Fibroblast of skin of left quadriceps (primary cell): ENCODE data around the gene CD83.
A peak's percentile ranks its signal among the peaks of the same experiment; 100 is the strongest.

Experiments
- DNase-seq, 2 experiments: peaks; one replicate each; pipeline ENCODE4 v3.0.0-alpha.2; 2013; ENCODE audit warnings: low read depth in 2 of 2

Gene CD83

DNA sequence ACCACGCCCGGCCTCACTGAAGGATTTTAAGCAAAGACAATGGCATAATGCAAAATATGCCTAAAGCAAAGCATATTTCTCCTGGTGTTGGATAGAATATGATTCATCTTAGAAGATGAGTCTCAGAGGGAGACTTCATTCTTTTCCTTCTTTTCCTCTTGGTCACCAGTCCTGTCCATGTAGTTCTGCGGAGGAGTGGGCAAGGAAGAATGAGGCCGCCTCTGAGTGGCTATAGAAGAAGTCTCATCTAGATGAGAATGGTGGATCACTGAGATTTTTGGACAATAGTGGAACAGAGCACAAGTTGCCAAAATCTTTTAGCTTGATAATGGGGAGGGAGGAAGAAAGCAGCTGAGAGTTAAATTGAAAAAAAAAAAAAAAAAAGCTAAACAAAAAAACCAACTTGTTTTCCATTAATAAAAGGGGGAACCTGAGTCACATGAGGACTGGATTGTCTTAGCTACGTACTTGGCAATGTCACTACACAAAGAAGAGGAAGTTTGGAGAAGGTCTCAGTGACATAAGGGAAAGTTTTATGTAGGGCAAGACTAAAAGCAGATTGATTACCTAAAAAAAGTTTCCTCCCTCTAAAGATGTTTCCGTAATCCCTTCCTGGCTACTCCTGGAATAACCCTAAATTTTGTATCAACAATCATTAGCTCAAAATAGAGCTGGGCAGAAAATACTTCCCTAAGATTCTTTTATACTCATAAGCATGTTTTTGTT is 6.0 kb downstream of the CD83 start:
- DNase-seq = no peak

DNA sequence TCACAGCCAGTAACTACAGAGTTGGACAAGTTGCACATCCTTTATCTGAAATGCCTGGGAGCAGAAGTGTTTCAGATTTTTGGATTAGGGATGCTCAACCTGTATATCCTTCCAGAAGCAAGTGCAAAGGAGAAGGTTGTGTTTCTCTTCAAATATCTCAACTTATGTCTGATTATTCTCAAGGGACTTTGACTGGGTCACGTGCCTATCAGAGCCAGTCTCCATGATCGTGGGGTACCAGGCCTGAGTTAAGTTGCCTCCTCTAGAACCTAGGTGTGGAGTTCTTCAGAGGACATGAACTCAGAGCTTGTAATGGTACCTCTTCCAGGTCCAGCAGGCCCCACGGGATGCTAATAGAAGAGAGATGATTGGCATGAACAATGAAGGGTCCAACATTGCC is 7.8 kb downstream of the CD83 start:
- DNase-seq = no peak

DNA sequence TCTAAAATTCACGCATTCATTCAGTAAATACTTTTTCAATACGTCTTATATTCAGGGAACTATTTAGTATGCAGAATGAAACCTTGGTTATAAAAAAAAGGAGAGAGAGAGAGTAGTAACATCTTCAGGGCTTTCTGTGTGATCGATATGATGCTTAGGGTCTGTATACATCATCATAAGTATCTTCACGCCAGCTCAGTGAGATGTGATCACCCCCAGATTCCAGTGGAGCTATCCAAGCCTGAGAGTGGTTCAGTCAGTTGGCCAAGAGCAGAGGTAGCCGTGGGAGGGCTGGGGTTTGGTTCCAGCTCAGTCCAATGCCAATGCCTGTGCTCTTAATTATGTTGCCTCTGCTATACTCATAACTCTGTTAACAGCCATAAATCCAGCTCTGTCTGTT is 8.6 kb downstream of the CD83 start:
- DNase-seq = no peak

DNA sequence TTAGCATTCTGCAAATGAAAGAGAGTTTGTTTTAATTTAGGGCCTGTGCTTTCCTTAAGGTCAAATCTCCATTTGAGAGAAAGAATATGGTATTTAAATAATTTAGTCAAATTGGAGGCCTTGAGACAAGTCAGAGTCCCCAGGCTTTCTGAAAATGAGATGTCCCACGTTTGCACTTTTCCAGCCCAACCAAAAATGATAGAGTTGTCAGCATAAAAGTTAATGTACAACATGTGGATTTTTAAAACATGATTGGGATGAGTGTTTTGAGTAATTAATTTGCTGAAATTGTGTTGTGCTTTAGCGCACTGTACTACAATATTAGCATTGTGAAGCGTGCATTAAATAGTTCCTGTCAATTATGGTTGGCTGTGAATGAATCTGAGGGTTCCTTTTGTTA is 10.0 kb downstream of the CD83 start:
- DNase-seq = no peak

DNA sequence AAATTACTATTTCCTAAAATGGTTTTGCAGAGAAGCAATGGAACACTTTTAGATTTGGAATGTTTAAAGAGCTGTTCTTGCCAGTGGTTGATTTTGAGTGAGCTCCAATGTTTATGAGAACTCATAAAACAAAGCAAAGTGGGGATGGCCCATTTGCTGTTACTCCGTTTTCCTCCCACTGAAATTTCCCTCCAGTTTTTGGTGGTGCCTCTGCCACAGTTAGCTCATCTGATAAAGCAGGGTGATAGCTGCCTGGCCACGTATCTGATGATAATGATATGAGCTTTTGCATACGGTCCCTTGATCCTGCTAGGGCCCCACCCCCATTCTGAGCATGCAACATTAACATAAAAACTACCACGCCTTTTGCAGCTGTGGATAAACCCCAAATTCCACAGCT is 10.4 kb downstream of the CD83 start:
- DNase-seq = no peak

DNA sequence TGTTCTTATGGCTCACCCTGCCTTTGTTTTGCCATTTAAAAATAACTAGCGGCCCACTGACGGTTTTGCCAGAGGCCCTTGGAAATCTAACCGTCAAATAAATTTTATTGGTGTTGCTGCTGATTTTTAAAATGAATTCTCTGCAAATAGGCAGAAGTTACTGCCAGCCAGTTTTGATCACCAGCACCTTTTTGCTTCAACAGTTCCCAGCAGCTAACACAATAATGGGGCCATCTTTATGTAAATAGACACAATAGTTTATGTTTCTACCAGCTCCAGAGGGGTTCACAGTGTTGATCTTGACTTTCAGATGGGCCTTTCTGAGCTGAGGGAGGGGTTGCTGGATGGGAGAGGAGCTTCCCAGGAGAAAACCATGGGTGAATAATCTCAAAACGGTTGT is 11.2 kb downstream of the CD83 start:
- no peak for DNase-seq

DNA sequence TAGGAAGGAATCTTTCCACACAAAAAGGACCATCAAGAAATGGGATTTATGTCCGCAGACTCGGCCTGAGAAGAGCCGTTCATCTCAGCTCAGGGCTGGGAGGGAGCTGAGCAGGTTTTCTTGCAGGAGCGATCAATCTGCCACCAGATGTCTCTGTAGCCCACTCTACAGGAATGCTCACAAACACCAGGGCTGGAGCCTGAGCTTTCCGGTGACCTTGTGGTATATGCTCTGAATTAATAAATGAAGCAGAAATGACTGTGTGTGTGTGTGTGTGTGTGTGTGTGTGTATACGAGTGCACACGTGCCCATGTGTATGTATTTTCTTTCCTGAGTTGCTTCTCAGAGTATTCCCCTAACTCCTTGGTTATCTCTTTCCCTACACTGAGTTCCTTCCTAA is 12.0 kb downstream of the CD83 start:
- DNase-seq = peak; percentile 49 to 51

DNA sequence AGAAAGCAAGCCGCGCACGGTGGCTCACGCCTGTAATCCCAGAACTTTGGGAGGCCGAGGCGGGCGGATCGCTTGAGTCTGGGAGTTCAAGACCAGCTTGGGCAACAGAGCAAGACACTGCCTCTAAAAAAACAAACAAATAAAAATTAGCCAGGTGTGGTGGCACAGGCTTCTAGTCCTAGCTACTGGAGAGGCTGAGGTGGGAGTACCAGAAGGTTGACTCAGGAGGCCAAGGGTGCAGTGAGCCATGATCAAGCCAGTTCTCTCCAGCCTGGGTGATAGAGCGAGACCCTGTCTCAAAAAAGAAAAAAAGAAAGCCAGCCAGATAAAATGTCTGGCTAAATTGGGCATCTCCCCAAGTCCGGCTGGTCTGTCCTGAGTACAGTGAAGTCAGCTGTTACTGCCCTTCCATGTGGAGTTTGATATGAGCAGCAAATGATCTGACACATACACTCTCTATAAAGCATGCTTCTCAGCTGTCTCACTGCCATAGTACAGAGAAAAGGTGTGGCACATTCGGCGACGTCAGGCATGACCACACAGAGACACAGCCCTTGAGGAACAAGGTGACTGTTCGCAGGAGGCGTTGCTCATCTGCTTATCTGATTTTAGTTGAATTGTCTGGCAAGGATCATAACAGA is 13.0 kb downstream of the CD83 start:
- DNase-seq = no peak

DNA sequence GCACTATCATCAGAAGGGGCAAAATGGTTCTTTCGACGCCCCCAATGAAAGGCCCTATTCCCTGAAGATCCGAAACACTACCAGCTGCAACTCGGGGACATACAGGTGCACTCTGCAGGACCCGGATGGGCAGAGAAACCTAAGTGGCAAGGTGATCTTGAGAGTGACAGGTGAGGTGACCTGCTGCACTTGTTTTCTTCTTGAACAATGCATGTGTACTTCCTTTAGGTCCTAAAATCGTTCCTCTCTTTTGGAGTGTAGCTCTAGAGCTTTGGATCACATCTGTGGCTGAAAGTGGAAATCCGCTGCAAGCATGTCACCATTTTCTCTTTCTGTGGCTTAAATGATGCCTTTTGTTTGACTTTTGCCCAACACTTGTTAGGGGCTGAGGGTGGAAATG is 14.0 kb downstream of the CD83 start:
- no peak for DNase-seq

DNA sequence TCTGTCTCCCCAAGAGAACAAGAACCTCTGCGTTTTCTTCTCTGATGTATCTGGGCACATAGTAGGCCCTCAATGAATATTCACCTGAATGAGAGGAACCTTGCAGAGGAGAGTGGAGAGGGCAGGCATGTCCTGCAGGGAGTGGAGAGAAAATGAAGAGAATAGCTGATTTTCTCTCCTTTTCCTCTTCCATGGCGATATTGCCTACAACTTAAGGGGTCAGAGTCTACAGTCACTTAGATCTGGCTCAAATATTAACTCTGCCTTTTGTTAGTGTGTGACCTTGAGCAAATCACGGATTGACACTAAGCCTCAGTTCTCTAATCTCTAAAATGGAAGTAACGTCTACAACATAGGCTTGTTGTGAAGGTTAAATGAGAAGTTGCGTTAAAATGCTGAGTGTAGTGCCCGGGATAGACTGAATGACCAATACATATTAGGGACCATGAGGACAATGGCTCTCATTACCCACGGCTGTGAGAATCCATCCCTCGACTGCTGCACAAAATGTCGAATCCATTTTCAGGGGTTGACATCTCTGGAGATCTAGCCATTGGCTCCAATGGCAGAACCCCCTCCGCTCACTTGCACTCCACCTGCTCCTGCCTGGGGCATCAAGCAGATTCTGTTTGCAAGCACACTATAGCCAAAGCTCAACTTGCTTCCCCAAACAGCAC is 14.8 kb downstream of the CD83 start:
- no peak for DNase-seq

DNA sequence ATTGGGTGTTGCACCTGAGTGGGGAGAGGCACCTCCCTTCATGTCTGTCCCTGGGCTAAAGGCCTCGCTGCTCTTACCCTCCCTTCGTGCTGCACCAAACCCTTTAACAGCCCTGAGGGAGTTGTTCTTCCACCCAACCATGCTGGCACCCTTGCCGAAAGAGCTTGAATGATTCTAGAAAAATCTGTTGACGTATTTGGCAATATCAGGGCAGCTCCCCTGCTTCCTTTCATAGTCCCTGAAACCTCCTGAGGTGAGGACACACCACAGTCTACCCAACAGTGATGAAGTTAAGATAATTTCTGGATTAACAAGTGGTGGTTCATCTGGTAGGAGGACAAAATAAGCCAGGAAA is 15.3 kb downstream of the CD83 start:
- DNase-seq = no peak

DNA sequence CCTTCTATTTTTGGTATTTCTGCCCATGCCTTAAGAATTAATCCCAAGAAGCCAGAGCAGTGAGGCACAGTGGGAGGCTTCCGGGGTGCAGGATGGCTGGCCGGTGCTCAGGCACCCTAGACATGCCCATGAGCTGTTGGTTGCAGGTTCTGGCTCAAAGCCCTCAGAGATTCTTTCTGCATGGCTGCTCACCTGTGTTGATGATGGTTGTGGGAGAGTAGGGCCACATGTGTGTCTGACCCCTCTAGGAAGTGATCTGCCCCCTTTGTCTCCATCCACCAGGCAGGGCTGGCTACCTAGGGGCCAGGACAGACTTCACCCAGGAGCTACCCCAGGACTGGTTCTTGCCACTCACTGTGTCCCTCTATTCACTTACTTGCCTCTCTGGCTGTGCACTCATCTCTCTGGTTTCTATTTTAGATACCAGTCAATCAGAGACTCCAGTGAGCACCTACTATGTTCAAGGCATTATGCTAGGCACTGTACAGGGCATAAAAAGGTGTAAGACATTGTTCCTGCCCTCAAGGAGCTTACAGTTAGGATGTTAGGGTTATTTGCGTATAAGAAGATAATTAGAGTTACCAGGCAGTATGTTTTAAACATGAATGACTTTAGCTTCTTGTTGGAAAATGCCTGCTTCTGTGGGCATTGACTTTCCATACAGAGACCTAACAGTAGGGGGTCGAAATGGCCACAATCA is 16.8 kb downstream of the CD83 start:
- no peak for DNase-seq

DNA sequence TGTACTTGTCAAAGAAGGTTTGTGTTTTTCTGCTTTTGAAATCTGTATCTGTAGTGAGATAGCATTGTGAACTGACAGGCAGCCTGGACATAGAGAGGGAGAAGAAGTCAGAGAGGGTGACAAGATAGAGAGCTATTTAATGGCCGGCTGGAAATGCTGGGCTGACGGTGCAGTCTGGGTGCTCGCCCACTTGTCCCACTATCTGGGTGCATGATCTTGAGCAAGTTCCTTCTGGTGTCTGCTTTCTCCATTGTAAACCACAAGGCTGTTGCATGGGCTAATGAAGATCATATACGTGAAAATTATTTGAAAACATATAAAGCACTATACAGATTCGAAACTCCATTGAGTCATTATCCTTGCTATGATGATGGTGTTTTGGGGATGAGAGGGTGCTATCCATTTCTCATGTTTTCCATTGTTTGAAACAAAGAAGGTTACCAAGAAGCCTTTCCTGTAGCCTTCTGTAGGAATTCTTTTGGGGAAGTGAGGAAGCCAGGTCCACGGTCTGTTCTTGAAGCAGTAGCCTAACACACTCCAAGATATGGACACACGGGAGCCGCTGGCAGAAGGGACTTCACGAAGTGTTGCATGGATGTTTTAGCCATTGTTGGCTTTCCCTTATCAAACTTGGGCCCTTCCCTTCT is 18.4 kb downstream of the CD83 start:
- DNase-seq = no peak

DNA sequence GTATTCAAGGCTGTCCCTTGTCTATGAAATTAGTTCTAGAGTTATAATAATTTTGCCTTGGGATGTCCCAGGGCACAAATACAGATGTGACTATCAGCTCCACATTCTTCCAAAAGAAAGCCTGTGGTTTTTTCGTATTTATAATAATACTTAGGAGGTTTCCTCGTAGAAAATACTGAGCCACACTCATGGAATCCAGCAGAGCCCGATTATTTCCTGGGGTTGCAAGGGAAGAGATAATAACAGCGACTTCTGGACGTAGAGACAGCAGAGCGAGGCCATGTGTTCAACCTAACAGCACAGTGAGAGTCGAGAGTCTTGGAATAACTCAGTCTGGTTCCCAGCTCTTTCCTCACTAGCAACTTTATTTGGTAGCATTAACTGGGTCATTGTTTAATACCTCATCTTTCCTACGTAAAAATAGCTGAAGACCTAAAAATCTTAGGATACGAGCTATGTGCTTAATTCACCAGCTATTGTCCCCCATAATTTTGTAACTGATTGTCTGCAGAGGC is 21.2 kb downstream of the CD83 start:
- DNase-seq = no peak

DNA sequence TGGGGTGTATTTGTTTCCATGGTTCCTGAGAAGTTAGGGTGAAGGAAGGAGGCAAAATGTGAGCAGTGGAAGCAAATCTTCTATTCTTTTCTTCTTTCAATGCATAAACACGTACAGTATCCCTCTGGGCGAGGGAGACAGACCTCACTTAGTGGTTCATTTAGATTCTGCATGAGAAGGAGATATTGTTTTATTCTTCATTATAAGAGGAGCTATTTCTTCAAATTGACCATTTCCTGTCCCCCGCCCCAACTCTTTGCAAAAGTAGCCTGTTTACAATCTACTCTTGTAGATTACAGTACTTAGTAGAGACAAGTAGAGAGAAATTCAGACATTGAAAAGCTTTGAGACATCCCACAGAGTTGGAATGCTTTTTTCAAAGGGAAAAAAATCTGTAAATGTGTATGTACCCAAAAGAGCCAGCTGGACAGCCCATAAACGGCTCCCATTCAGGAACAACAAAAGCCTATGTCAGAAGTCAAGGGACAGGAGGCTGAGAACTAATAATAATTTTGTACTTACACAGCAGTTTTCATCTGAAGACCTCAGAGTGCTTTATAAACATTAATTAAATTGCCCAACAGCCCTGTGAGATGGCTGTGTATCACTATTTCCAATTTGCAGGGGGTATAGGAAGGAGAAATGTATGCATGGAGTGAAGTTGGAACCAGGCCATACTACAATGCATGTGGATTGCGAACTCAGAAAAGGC is 23.9 kb downstream of the CD83 start:
- DNase-seq = no peak

DNA sequence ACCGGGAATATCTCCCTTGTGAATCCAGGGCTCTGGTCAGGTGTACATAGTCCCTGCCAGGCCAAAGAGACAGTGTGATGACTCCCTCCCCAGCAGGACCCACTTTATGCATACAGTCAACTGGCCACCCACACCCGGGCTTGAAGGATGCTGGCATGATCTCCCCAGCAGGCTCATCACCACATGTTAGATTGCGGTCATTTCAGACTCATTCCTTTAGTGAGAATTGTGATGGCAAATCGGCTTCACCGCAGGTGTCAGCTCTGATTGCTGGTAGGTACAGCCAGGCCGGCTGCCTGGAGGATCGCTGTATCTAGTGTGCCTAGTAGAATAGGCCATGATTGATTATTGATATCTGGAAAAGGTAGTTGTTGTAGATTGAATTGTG is 24.5 kb downstream of the CD83 start:
- DNase-seq = no peak

DNA sequence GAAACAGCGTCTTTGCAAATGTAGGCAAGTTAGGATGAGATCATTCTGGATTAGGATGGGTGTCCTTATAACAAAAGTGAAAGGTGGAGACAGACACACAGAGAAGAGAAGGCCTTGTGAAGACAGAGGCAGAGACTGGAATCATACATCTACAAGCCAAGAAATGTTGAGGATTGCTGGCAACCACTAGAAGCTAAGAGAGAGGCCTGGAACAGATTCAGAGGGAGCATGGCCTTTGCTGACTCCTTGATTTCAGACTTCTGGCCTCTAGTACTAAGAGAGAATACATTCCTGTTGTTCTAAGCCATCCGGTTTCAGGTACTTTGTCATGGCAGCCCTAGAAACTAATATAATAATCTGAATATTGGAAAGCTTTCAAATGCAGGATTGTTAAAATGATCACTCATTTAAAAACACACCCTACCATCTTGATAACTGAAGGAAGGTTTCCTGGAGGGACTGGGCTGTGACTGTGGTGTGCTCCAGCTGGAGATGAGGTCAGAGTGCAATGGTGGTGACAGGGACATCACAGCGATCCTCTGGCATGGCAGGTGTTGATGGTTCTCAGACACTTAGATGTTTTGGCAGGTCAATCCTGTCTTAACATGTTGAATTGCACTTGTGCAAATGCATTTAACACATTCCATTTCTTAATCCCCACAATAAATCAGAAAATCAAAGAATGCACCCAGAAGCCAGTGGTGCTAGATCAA is 25.1 kb downstream of the CD83 start:
- DNase-seq = no peak

DNA sequence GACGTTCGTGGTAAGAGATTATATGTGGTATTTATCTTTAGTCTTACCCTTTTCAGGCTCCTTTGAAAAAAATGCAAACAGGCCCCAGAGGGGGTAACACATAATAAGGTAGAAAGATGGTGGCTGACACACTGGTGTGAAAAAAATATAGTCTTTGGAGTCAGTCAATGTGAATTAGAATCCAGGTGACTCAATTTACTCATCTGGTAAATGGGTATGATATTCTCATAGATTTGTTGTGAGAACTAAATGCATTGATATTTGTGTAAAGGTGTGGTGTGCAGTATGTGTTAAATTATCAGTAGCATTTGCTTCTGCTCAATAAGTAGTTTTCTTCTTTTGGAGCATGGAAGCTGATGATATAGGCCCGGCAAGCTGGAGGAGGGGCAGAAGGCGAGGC is 25.7 kb downstream of the CD83 start:
- DNase-seq = no peak

DNA sequence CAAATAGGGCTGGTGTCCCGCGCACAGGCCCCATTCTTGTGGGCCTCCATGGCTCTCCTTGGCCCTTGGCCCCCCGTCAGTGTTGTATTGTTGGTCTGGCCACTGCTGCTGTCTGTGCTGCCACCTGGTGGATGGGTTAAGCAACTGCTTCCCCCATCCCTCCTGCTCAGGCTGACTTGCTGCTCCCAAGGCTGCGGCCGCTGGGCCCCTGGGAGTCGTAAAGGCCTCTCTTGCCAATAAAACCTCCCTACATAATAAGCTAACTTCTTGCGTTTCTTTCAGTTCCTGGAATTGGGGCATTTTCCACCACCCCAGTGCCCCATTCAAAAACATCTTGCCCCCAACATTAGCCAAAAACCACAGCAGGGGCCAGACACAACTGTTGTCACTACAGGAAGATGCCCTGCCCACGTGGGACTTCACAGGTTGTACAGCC is 27.1 kb downstream of the CD83 start:
- DNase-seq = peak; percentile 22 to 26

DNA sequence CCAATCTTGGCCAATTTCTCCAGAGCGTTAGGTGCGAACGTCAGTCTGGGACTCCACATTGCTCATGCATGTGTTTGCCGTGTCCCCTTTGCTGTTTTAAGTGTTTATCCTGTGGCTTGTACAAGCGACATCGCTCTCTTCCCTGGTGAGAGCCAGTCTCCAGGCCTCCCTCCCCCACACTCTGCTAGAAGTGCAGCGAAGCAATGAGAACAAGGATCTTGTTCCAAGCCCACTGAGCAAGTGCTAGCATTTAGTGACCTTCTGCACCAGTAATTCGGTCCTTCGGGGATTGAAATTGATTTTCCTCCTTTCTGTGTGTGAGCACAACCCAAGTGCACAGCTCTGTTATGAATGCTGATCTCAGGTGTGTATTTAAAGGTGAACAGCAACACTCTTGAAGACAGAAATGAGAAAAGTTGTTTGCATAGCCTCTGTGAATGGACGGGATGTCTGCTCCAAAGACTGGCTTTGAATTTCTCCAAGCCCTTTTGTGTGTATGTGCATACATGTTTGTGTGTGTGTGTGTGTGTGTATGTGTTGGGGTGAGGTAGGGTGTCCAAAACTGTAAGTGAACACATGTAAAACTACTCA is 29.0 kb downstream of the CD83 start:
- no peak for DNase-seq
